B cell (primary cell): Measurements from ENCODE around the gene ARTN. TPM values are rescaled to one million over a fixed set of nuclear protein-coding genes. Genes with fewer than 3 reads are reported as not detected.

ENCODE experiments used
- ATAC-seq: fragments of 200-7000 bp; cut with Tn5 transposase; one replicate; pipeline ENCODE4 v1.10.0; 2021; ENCODE audit warnings: low read depth, mild to moderate bottlenecking, moderate number of reproducible peaks, moderate library complexity
- CTCF ChIA-PET: fragments of 350-600 bp; sonication (Branson Sonifier 250); formaldehyde crosslinking; loops from one replicate; lab custom pipeline; 2021; ENCODE audit warnings: antibody characterized with exemption, inconsistent platforms; lab: Charles Lee
- POLR2A ChIA-PET: fragments of 350-600 bp; sonication (Branson Sonifier 250); formaldehyde crosslinking; loops from one replicate; lab custom pipeline; 2021; ENCODE audit warnings: antibody characterized with exemption; lab: Charles Lee
- DNase-seq: peaks from one replicate; pipeline ENCODE4 v3.0.0; 2013
- H2AFZ ChIP-seq: 2 replicates; pipeline ENCODE4 v1.6.1; 2012; ENCODE audit warnings: mild to moderate bottlenecking, low read depth, low read length; ENCODE audit not compliant: insufficient read depth, poor library complexity, severe bottlenecking
- H3K27ac ChIP-seq, 2 donors: 1 replicate in 1 of 2; 2 replicates in 1 of 2; pipeline ENCODE4 v1.5.1; 2012 to 2013; ENCODE audit warnings: low read length in 2 of 2, mild to moderate bottlenecking in 2 of 2, moderate library complexity in 1 of 2
- H3K27me3 ChIP-seq, 4 experiments: fragments of 200-600 bp in 1 of 4; sonication (generic) in 1 of 4; replicated peaks in 1 of 4; 1 replicate in 2 of 4; 2 replicates in 2 of 4; pipeline versions ENCODE4 v1.6.1 to v1.7.0; 2013 to 2016; ENCODE audit warnings: low read length in 3 of 4, mild to moderate bottlenecking in 2 of 4, mixed read lengths in 1 of 4, moderate library complexity in 1 of 4; ENCODE audit not compliant: insufficient read depth in 4 of 4, control insufficient read depth in 3 of 4; ENCODE audit errors: control extremely low read depth in 1 of 4
- H3K36me3 ChIP-seq, 2 experiments: replicated peaks in 1 of 2; 1 replicate in 1 of 2; 2 replicates in 1 of 2; pipeline versions ENCODE4 v1.6.1 to v1.7.1; 2013; ENCODE audit warnings: low read length in 1 of 2; ENCODE audit not compliant: insufficient read depth in 2 of 2, control insufficient read depth in 1 of 2; ENCODE audit errors: control extremely low read depth in 1 of 2, extremely low read depth in 1 of 2
- H3K4me1 ChIP-seq, 2 donors: fragments of 200-600 bp in 1 of 2; sonication (generic) in 1 of 2; 1 replicate in 1 of 2; 2 replicates in 1 of 2; pipeline versions ENCODE4 v1.5.1 to v1.6.1; 2013 to 2017; ENCODE audit warnings: low read length in 2 of 2; ENCODE audit not compliant: control insufficient read depth in 2 of 2, insufficient read depth in 2 of 2
- H3K4me2 ChIP-seq: replicated peaks from 2 replicates; pipeline ENCODE3; 2012; ENCODE audit warnings: mild to moderate bottlenecking, low read depth, low read length; ENCODE audit not compliant: poor library complexity, severe bottlenecking
- H3K4me3 ChIP-seq, 5 experiments: fragments of 200-600 bp in 1 of 5; sonication (generic) in 1 of 5; 1 replicate in 3 of 5; 2 replicates in 2 of 5; pipeline versions ENCODE4 v1.5.1 to v1.7.0; 2011 to 2016; ENCODE audit warnings: low read length in 4 of 5, mild to moderate bottlenecking in 4 of 5, low read depth in 2 of 5, control low read depth in 1 of 5, moderate library complexity in 1 of 5; ENCODE audit not compliant: insufficient read depth in 1 of 5; ENCODE audit errors: control extremely low read depth in 1 of 5, extremely low read depth in 1 of 5
- H3K79me2 ChIP-seq: fragments of 200-600 bp; sonication (generic); one replicate; pipeline ENCODE4 v1.6.0; 2016; ENCODE audit warnings: low read length; ENCODE audit not compliant: control insufficient read depth, insufficient read depth
- H3K9ac ChIP-seq: fragments of 200-600 bp; sonication (generic); 2 replicates; pipeline ENCODE4 v1.6.1; 2017; ENCODE audit warnings: mild to moderate bottlenecking, low read length, moderate library complexity
- H3K9me3 ChIP-seq, 3 donors: one replicate each; pipeline versions ENCODE4 v1.6.1 to v1.7.1; 2013; ENCODE audit warnings: low read length in 2 of 3; ENCODE audit not compliant: control insufficient read depth in 2 of 3, insufficient read depth in 1 of 3; ENCODE audit errors: control extremely low read depth in 1 of 3
- H4K20me1 ChIP-seq: 2 replicates; pipeline ENCODE4 v1.6.0; 2012; ENCODE audit warnings: mild to moderate bottlenecking, low read length; ENCODE audit not compliant: insufficient read depth, control insufficient read depth, poor library complexity, severe bottlenecking
- H3K27ac Mint-ChIP-seq: one replicate; pipeline ENCODE4 v1.8.0; 2021; ENCODE audit warnings: mixed read lengths
- H3K27me3 Mint-ChIP-seq: one replicate; pipeline ENCODE4 v1.8.0; 2021; ENCODE audit warnings: mixed read lengths
- H3K4me1 Mint-ChIP-seq: one replicate; pipeline ENCODE4 v1.8.0; 2021; ENCODE audit warnings: mixed read lengths
- H3K4me3 Mint-ChIP-seq: one replicate; pipeline ENCODE4 v1.8.0; 2021; ENCODE audit warnings: mixed read lengths
- H3K9me3 Mint-ChIP-seq: one replicate; pipeline ENCODE4 v1.8.0; 2022; ENCODE audit warnings: mixed read lengths; ENCODE audit not compliant: insufficient read depth
- EZH2 ChIP-seq: IDR thresholded peaks from 2 replicates; pipeline ENCODE4 v1.6.1; 2012; ENCODE audit warnings: borderline replicate concordance, low read depth, mild to moderate bottlenecking, moderate library complexity, low read length; ENCODE audit not compliant: insufficient read depth, poor library complexity, severe bottlenecking
- WGBS: methylation state at CpG from one replicate; pipeline ENCODE4 v1.1.5; 2013; ENCODE audit warnings: missing lambda C conversion rate; ENCODE audit not compliant: insufficient coverage; 5-methylcytosine and 5-hydroxymethylcytosine counted together
- intact Hi-C: fragments of 100-400 bp; cut with micrococcal nuclease; formaldehyde crosslinking; loops from one replicate; pipeline ENCODE4 v1.10.0; 2022
- polyA plus RNA-seq: library from polyadenylated mRNA; depleted of rRNA; stranded (reverse); fragments of >200 nt; gene quantifications from 2 replicates; pipeline ENCODE4 v1.2.3, GENCODE V29; 2012
- total RNA-seq, 2 donors: library from RNA; stranded (reverse); fragments of 120-200 nt in 1 of 2; gene quantifications; 1 replicate in 1 of 2; 2 replicates in 1 of 2; pipeline versions ENCODE4 v1.2.3 to v1.2.4, GENCODE V29; 2013 to 2022
- TF ChIP-seq, protein P1 (sequence below): fragments of 200-600 bp; IDR thresholded peaks from one replicate; pipeline ENCODE4 v1.8.0; 2022; ENCODE audit warnings: antibody characterized with exemption, mild to moderate bottlenecking

ARTN gene
- total and polyA plus RNA-seq, 2 donors (not counting 1 experiment from before 2014, with no cell fraction given): 0.13 to 0.64 TPM

DNA sequence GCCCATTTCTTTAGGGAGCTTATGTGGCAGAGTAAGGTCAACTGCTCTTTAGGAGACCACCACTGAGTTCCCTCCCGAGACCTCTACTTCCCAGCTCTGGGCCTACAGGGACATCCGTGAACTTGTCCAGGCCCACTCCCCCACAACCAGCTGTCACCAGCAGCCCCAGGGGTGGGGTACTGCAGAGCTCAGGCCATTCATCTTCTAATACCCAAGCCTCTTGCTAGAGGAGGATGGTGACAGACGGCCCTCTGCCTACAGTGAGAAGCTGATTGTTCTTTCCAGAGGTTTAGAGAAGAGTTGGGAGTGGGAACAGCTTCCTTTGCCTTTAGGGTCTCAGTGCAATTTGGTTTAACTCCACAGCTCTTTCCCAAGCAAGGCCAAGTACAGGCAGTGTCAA is 33.2 kb upstream of the ARTN start:
- H3K4me3 ChIP-seq: no peak overlapping the region
- ChIA-PET CTCF (no interaction called here), POLR2A (no interaction called here)
- no peak overlapping the region for H2AFZ ChIP-seq
- no peaks in the 10 kb centered on the region for H4K20me1 ChIP-seq
- no peaks in the 10 kb centered on the region for H3K27me3 ChIP-seq
- Mint-ChIP-seq H3K4me1 (no peaks in the 10 kb centered on the region), H3K27me3 (no peaks in the 10 kb centered on the region), H3K9me3 (no peaks in the 10 kb centered on the region), H3K27ac (no peak overlapping the region), H3K4me3 (no peak overlapping the region)
- no peak overlapping the region for H3K4me2 ChIP-seq
- H3K4me1 ChIP-seq: no peaks in the 10 kb centered on the region
- H3K9ac ChIP-seq: no peak overlapping the region
- H3K36me3 ChIP-seq: peaks cover 0 to 9% of the 10 kb centered on the region in 2 experiments
- no peak overlapping the region for H3K27ac ChIP-seq
- TF ChIP-seq, protein P1, sequence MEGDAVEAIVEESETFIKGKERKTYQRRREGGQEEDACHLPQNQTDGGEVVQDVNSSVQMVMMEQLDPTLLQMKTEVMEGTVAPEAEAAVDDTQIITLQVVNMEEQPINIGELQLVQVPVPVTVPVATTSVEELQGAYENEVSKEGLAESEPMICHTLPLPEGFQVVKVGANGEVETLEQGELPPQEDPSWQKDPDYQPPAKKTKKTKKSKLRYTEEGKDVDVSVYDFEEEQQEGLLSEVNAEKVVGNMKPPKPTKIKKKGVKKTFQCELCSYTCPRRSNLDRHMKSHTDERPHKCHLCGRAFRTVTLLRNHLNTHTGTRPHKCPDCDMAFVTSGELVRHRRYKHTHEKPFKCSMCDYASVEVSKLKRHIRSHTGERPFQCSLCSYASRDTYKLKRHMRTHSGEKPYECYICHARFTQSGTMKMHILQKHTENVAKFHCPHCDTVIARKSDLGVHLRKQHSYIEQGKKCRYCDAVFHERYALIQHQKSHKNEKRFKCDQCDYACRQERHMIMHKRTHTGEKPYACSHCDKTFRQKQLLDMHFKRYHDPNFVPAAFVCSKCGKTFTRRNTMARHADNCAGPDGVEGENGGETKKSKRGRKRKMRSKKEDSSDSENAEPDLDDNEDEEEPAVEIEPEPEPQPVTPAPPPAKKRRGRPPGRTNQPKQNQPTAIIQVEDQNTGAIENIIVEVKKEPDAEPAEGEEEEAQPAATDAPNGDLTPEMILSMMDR: no peak
- no peak for TF ChIP-seq EZH2
- intact Hi-C loops: no loop called here
- 100% methylated on average over 1 of the region's 3 CpGs for WGBS
- ATAC-seq (no peak), DNase-seq (no peak)
- no peaks in the 10 kb centered on the region for H3K9me3 ChIP-seq
- H3K79me2 ChIP-seq: no peaks in the 10 kb centered on the region

- H3K9ac ChIP-seq: no peak overlapping the region
- intact Hi-C loops: no loop called here
- WGBS: 89% methylated on average over 7 of the region's 7 CpGs
- H2AFZ ChIP-seq: no peak overlapping the region
- Mint-ChIP-seq H3K27ac (no peak overlapping the region), H3K4me1 (no peaks in the 10 kb centered on the region), H3K27me3 (no peaks in the 10 kb centered on the region), H3K4me3 (no peak overlapping the region), H3K9me3 (no peaks in the 10 kb centered on the region)
- no peak overlapping the region for H3K4me2 ChIP-seq
- POLR2A ChIA-PET: no interaction called here
- H3K27ac ChIP-seq: no peak overlapping the region
- no peaks in the 10 kb centered on the region for H3K79me2 ChIP-seq
- no peaks in the 10 kb centered on the region for H4K20me1 ChIP-seq
- no peak for ATAC-seq
- H3K4me1 ChIP-seq: no peaks in the 10 kb centered on the region
- H3K36me3 ChIP-seq: peaks cover 0 to 9% of the 10 kb centered on the region in 2 experiments
- DNase-seq: no peak
- no peak overlapping the region for H3K4me3 ChIP-seq
- H3K9me3 ChIP-seq: no peaks in the 10 kb centered on the region
- TF ChIP-seq, protein P1: no peak
- no peak for TF ChIP-seq EZH2
- H3K27me3 ChIP-seq: no peaks in the 10 kb centered on the region
- CTCF ChIA-PET: no interaction called here
These were observed 32.2 kb upstream of the ARTN start for GRCh38 chr1:43901196-43901961.
